Right lobe of liver (tissue), 4 donors: ENCODE measurements around the gene GALK1.

Source experiments
- CTCF ChIP-seq, 4 donors: fragments of 200-600 bp in 3 of 4; fragments of 450-650 bp in 1 of 4; IDR thresholded peaks; one replicate each; pipeline versions ENCODE4 v1.5.1 to v1.8.0; 2016 to 2022; ENCODE audit warnings: antibody characterized with exemption in 4 of 4, mild to moderate bottlenecking in 2 of 4
- POLR2A ChIP-seq: fragments of 450-650 bp; IDR thresholded peaks from one replicate; pipeline ENCODE4 v1.6.1; 2017; ENCODE audit warnings: antibody characterized with exemption, mild to moderate bottlenecking
- donor health status: DM: no; HTN: no; CAD: no.
- donor health status: DM: no; HTN: no; CAD: no.
- donor health status: DM: no; HTN: yes; CAD: no.

DNA sequence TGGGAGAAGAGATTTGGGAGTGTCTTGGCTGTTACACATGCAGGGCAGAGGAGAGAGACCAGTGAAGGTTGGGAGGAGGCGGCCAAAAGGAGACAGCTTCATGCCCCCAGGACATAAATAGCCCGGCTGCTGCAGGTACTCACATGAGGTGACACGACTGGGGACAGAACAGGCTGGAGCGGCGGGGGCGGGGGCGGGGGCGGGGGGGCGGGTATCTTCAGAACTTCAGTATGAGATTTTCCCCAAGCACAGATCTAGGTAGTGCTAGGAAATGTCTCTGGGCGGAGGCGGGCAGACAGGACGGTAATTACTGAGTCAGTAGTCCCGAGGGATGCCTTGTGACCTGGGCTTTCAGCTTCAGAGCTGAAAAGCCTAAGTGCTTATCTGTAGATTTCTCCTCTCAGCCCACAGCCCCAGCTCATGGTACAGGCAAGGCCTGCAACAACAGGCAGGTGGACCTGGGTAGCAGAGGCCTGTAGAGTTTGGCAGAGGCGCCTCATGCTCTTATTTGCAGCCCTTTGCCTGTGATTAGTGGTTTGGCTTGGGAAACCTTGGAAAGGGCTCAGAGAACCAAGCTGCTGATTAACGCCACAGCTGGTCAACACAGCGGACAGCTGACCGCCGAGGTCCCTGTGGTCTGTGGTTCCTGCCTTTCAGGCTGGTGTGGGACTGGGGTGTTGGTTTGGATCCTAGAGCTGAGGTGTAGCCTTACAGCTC is 44.1 kb upstream of the GALK1 start:
- TF ChIP-seq CTCF (IDR thresholded peaks at IDR 0.05), result no peak
- TF ChIP-seq POLR2A, result no peak
